Stimulated activated CD8-positive, alpha-beta memory T cell treated with anti-CD3 and anti-CD28 coated beads, Interleukin-4, amount 100 ng/mL, for 48 hours (primary cell): Measurements from ENCODE around the gene ST3GAL4.
"Not testable (repeated sequence)": the region's sequence is repeated elsewhere in the genome, so short reads cannot be mapped to it uniquely, and the experiment has no call there.

Source experiments
- DNase-seq: peaks from one replicate; pipeline ENCODE4 v3.0.0-alpha.2; 2020

The ST3GAL4 gene

GRCh38 chr11:126347751-126348668, 7.5 kb upstream of the ST3GAL4 start:
- DNase-seq: no peak

- DNase-seq: no peak
These were observed 6.5 kb upstream of the ST3GAL4 start for GRCh38 chr11:126348806-126349582.

GRCh38 chr11:126350836-126351235, 4.7 kb upstream of the ST3GAL4 start:
- DNase-seq: no peak

DNA sequence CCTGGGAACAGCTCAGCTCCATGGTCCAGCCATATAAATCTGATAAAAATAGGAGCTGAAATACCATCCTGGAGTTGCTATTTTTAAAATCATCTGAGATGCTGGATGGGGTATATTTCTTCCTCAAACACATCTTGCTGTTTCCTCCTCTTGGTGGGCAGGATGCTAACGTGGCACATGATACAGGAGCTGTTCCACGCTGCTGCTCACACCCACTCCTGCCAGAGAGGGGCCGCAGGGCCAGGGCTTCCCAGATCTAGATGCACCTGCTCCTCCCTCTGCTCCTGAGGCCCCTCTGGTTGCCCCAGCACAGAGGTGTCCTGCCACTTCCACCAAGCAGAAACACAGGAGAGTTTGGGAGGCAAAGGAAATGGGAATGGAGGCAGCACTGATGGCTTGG, 3.3 kb upstream of the ST3GAL4 start:
- no peak for DNase-seq

DNA sequence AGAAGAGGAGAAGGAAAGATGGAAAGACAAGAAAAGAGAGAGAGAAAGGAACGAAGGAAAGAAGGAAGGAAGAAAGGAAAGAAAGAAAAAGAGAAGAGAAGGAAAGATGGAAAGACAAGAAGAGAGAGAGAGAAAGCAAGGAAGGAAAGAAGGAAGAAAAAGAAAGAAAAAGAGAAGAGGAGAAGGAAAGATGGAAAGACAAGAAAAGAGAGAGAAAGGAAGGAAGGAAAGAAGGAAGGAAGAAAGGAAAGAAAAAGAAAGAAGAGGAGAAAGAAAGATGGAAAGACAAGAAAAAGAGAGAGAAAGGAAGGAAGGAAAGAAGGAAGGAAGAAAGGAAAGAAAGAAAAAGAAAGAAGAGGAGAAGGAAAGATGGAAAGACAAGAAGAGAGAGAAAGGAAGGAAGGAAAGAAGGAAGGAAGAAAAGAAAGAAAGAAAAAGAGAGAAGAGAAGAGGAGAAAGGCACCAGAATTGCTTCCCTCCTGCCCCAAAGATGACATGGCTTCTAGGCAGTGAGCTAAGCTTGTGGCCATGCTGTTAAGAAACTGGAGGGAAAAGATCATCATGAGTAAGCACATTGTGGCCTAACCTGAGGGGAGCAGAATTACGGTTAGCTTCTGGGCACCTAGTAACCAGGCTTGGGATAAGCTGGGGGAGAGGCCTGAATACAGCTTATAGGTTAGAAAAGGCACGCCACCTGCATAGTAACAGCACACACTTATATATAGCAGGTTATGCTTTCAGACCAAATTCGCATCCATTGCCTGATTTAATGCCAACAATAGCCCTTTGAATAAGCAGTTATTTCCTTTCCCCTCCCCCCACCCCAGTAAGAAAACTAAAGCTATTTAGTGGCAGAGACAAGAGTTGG, 2.3 kb upstream of the ST3GAL4 start:
- DNase-seq: peak; percentile 50

DNA sequence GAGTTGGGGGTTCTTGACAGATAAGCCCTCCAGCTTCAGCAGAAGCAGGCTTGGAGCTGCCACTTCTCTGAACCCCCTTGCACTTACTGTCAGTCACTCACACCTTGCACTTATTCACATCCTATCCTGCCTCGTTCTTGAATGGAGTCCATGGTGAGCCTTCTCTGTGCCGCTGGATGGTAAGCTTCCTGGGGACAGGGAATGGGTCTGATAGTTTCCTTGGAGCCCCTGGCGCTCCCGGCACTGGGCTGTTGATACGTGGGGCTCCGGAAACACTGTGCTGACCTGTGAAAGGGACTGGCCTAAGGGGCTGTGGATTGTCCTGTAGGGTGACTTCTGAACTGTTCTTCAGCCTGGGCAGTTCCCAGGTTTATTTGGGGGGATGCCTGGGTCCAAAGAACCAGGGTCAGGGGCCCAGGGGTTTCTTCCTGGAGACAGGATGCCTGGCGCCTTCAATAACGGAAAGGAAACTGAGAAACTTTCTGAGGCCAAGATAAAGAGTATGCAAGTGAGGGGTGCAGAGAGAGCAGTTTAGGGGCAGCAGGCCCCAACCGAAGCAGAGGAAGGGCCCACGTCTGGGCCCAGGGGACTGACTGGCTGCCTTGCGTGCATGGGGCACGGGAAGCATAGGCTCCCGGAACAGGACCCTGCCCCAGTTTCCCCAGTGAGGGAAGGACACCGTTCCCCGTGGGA, 709 bp upstream of the ST3GAL4 start:
- no peak for DNase-seq

- peak; percentile 45 for DNase-seq
These were observed 726 bp downstream of the ST3GAL4 start for GRCh38 chr11:126355926-126356897.

GRCh38 chr11:126357055-126357962, 1.8 kb downstream of the ST3GAL4 start:
- no peak for DNase-seq

- DNase-seq: no peak
These were observed 2.7 kb downstream of the ST3GAL4 start for GRCh38 chr11:126357969-126358762.

DNA sequence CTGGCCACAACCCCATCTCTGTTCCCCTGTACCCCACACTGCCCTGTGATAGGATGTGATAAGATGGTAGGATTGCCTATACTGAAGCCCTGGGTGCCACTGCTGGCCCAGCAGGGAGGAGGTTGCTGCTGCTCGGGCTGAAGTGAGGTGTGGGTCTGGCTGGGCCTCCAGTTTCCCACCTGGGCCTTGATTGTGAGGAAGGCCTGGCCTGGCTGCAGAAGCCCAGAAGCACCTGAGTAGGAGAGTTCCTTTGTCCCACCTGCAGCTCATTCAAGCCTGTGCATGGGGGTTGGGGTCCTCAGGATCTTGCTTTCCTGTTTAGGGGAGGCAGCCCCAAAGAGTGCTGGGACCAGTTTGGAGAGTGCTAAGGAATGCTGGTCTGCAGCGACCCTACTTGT, 3.3 kb downstream of the ST3GAL4 start:
- no peak for DNase-seq

DNA sequence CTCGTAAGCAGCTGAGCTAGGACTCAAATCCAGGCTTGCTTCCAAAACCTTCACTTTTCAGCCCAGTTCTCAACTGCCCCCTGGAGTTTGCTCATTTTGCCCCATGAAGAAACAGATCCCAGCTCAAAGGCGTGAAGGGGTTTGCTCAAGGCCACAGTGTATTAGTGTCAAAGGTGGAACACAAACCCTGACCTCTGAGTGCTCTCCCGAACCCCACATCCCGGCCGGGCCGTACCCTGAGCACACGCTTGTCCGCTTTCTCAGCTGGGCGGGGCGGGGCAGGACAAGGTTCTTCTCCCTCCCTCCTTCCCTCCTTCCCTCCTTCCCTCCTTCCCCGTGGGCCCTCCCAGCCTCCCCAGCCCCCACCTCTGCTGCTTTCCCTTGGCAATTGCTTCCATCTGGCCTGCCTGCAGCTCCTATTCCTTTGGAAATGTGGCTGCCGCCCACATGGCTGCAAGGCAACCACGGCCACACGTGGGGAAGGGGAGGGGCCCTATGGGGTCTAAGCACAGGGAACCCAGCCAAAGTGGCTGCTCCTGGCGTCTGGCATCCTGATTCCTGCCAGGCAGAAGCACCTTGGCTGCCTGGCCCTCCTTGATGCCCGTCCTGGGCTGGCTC, 4.1 kb downstream of the ST3GAL4 start:
- DNase-seq: no peak

- no peak for DNase-seq
These were observed 4.6 kb downstream of the ST3GAL4 start for GRCh38 chr11:126360049-126360446.

DNA sequence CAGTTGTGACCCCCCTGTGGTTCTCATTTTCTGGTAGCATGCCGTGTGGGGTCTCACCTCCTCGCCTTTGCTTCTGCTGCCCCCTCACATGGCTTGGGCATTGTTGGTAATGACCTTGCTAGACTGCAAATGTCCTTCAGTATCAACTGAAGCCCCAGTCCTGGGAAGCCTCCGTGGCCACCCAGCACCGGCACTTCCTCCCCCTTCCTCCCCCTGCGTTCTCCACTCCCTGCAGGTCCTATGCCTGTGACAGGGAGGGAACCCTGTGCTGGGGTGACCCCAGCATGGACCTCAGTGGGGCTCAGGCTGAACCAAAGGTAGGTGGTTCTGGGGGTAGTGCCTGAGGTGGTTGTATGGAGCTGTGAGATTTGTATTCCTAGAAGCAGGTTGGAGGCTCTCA, 5.9 kb downstream of the ST3GAL4 start:
- no peak for DNase-seq

GRCh38 chr11:126362879-126363655, 7.6 kb downstream of the ST3GAL4 start:
- no peak for DNase-seq

DNA sequence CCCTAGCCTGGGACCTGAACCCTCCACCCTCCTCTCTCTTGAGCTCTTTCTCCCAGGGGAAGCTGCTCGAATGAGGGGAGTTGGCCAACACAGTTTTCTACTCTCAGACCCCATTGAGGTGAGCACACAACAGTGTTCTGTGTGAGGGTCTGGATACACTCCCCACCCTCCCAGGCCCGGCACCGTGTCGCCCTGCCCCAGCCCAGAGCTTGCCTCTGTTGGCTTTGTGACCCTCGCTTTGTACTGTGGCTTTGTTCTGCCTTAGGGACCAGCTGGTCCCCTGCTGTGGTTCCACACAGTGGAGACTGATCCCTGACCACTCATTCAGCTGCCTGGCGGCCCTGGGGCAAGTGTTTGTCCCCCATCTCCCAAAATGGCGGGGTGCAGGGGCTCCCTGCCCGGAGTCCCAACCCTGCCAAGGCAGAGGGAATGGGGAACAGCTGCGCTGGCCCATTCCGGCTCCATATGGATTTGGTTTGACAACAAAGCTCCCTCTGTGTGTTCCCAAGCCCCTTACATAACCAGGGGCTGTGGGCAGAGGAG, 8.3 kb downstream of the ST3GAL4 start:
- DNase-seq: no peak

- DNase-seq: not testable (repeated sequence)
These were observed 9.2 kb downstream of the ST3GAL4 start for GRCh38 chr11:126364735-126365134.

DNA sequence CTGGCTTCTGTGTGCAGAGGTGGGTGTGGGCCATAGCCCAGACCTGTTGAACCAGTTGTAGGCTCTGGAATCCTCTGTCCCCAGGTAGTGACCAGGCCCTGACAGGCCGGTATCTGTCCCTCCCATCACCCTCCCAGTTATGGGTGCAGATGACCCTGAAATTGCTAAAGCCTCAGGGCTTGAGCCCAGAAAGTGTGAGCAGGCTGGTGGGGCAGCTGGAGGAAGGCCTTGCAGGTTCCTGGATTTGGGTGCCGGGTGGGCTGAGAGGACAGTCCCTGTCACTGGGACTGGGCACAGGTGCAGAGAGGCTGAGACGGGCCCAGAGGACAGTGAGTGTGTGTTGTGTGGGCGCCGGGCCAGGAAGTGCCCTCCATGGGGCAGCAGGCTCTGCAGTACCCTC, 10.0 kb downstream of the ST3GAL4 start:
- DNase-seq: not testable (repeated sequence)
